Measurements from ENCODE around the gene SUMO3. TPM values are rescaled to one million over a fixed set of nuclear protein-coding genes. Genes with fewer than 3 reads are reported as not detected.

SUMO3 gene
- total RNA-seq, 1 donor from 2014 or later: 65.5 TPM

DNA sequence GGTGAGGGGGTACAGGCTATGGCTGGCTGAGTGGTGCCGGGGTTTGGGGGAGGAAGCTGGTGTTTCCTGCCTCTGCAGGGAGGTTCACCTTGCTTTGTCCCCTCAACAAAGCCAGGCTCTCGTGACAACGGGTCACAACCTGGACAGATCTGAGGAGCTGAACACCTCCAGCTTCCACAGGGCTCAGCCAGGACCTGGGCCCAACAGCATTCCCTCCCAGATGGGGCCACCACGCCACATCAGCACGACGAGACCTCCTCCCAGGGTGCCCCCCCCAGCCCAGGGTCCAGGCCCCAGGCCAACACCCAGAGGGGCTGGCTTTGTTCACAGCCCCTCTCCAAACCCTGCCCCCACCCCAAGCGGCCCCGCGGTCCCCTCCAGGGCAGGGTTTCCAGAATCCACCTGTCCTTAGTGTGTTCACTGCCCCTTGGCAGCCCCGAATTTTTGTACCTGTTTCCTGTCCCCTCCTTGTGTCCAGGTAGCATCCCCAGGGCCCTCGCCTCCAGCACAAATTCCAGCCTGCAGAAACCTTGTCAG lies 51.0 kb downstream of the SUMO3 start:
- DNase-seq (ENCODE audit: low spot score): no peak
- intact Hi-C loops (cut with DNase I): no loop called here
- no peak for ATAC-seq

- ATAC-seq (no peak), DNase-seq (ENCODE audit: low spot score) (no peak)
- intact Hi-C loops (cut with DNase I): no loop called here
These were observed 51.6 kb downstream of the SUMO3 start for GRCh38 chr21:44766014-44766817.

GRCh38 chr21:44765231-44766013 lies 52.4 kb downstream of the SUMO3 start:
- DNase-seq (ENCODE audit: low spot score) (no peak), ATAC-seq (no peak)
- intact Hi-C loops (cut with DNase I): no loop called here

- intact Hi-C loops (cut with DNase I): no loop called here
- ATAC-seq (no peak), DNase-seq (ENCODE audit: low spot score) (no peak)
These were observed 53.3 kb downstream of the SUMO3 start for GRCh38 chr21:44764319-44765230.

GRCh38 chr21:44763451-44764318 lies 54.2 kb downstream of the SUMO3 start:
- intact Hi-C loops (cut with DNase I): no loop called here
- ATAC-seq (no peak), DNase-seq (ENCODE audit: low spot score) (no peak)

DNA sequence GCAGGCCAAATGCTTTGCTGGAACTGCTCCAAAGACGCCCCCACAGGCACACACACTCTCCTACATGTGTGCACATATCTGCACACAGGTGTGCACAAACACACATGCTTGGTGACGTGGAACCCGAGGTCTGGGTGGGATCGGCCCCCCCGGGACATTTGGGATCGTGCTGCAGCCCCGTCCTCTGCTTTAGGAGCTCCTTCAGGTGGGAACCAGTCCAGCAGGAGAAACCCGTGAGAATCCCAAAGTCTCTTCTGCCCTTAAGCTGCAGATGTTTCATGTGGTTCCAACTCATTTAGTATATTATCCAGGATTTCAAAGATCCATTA lies 54.8 kb downstream of the SUMO3 start:
- no peak for ATAC-seq
- no peak for DNase-seq (ENCODE audit: low spot score)
- intact Hi-C loops (cut with DNase I): no loop called here

DNA sequence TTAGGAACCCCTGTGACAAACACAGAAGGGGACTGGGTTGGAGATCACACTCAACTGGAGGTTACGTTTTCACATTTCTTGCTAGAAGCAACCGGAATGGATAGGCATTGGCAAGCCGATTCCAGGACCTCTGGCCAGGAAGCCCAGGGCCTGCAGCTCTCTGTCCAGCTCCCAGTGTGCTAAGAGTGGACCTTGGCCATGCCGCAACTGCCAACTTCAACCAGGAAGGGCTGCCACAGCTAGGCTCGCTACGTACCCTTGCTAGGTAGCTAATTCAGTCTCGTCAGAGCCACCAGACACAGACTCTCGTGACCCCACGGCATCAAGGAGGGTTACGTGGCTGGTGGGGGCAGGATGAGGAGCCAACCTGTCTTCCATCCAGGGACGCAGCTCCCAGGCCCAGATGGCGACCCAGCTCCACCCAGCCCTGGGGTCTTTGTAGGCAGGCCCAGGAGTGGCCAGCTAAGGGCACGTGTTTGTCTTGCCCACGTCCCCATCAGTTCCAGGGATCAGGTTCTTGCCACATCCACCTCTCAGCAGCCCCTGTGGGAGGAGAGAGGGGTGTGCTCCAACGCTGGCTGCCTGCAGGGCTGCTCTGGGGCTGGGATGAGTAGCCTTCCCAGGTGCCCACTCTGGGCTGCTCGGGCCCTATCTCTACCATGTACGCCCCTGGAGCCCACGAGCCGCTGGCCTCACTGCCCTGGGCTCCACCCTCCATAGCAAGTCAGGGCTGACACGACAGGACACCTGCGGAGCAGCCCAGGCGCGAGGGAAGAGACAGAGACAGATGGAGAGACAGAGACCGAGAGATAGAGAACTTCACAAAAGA lies 55.4 kb downstream of the SUMO3 start:
- no peak for ATAC-seq
- no peak for DNase-seq (ENCODE audit: low spot score)
- intact Hi-C loops (cut with DNase I): no loop called here

DNA sequence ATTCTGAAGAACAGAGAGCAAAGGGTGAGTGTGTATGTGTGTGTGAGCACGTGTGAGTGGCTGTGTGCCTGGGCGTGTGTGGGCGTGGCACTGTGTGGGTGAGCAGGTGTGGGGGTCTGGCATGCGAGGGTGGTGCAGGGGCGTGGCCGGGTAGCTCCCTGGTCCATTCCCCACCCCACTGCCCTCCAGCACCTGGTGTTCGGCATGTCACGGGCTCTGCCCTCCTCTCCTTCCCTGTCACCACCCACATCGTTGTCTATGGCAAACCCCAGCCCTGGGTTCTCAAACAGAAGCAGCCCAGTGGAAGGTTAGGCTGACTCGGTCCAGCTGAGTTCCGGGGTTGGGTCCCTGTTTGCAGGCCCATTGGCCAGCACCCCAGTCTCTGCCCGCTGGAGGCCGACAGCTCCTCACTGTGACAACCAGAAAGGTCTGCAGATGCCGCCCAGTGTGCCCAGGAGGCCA lies 56.1 kb downstream of the SUMO3 start:
- DNase-seq (ENCODE audit: low spot score): no peak
- intact Hi-C loops (cut with DNase I): no loop called here
- ATAC-seq: no peak

DNA sequence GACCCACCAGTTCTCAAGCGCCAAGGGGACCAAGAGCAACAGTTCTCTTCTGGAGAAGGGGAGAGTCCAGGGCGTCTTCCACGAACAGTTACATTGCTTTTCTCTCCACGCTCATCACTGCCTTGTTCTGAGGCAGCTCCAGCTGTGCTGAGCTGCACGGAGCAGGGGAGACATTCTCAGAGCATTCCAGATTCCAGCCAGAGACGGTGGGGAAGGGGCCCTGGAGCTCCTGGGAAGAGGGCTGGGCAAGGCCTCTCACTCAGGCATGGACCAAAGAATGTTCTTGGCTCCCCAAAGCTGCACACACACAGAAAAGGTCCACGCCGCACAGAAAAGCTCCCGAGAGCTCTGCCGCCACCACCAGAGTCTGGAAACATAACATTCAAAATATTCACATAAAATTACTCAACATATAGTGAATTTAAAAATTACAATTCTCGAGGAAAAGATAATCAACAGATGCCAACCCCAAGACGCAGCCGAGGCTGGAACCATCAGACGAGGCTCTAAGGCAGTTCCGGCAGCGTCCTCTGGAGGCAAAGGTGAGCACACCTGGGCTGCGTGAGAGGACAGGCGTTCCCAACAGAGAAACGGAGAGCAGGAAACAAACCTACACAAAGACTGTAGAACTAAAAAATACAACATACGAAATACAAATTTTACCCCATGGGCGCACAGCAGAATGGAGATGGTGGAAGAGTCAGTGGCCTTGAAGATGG lies 56.7 kb downstream of the SUMO3 start:
- DNase-seq (ENCODE audit: low spot score): no peak
- no peak for ATAC-seq
- intact Hi-C loops (cut with DNase I): no loop called here

GRCh38 chr21:44760376-44760775 lies 57.5 kb downstream of the SUMO3 start:
- no peak for ATAC-seq

DNA sequence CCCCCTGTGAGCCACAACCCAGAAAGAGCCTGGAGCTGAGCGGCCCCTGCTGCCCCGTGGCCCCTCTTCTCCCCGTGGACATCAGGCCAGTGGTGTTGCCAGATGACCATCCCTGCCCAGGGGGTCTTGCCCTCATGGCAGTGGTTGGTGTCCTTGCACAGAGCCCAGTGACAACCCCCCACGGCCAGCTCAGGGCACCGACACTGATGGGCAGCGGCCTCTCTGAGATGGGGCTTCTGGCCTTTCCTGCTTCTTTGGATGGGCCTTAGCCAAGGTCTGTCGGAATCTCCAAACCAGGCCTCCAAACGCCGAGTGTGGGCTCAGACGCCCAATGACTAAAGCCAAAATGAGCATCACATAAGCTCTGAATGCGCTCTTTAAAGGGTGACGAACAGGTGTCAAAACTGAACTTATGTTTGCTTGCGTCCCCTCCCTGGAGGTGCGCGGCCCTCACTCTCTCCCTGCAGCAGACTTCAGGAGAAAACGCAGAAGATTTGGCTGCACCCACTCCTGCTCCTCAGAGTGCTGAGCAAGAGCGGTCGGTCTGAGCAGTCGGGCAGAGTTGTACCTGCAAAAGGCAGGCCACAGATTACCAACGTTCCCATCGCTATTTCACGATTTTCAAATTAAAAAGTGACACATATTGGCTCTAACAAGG lies 58.1 kb downstream of the SUMO3 start:
- ATAC-seq (no peak), DNase-seq (ENCODE audit: low spot score) (peak; percentile 47)
- intact Hi-C loops (cut with DNase I): no loop called here

More at GRCh38 chr21:44760376-44760775, 57.5 kb downstream of the SUMO3 start:
- intact Hi-C loops (cut with DNase I): no loop called here
- peak; percentile 30 for DNase-seq (ENCODE audit: low spot score)

GRCh38 chr21:44758781-44759627 lies 58.9 kb downstream of the SUMO3 start:
- intact Hi-C loops (cut with DNase I): no loop called here
- ATAC-seq: no peak
- peak; percentile 35 for DNase-seq (ENCODE audit: low spot score)

DNA sequence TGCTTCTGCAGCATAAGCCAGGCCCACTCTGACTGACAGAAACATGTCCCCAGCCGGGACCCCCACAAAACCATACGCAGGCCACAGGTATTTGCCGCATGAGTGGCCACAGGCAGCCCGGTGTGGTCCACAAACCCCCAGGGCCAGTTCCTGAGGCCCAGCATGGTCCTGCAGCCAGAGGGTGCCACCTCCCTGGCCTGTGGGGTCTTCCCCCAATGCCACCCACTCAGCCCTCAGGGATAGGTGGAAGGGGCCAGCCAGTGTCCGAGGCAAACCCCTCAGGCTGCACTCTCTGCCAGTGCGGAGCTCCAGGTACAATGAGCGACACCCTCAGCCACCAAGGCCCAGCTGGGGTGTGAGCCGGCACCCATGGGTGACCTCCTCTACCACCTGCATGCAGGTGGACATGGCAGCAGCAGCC lies 59.7 kb downstream of the SUMO3 start:
- ATAC-seq: no peak
- peak; percentile 49 for DNase-seq (ENCODE audit: low spot score)
- intact Hi-C loops (cut with DNase I): no loop called here

- DNase-seq (ENCODE audit: low spot score) (peak; percentile 38), ATAC-seq (no peak)
- intact Hi-C loops (cut with DNase I): no loop called here
These were observed 60.1 kb downstream of the SUMO3 start for GRCh38 chr21:44757731-44758130.

- peak; percentile 42 for DNase-seq (ENCODE audit: low spot score)
- intact Hi-C loops (cut with DNase I): no loop called here
- no peak for ATAC-seq
These were observed 61.3 kb downstream of the SUMO3 start for GRCh38 chr21:44756423-44757185.
